ENCODE data around the gene DPEP3. TPM values are rescaled to one million over a fixed set of nuclear protein-coding genes. Genes with fewer than 3 reads are reported as not detected.

The DPEP3 gene
- total RNA-seq, 1 experiment from 2014 or later, result not detected

GRCh38 chr16:67936124-67936879, 44.0 kb downstream of the DPEP3 start, which contains the start of gene PSMB10:
Gene PSMB10, minus strand, starts transcription at chr16:67936850. Its CDS starts 101 bp downstream, at chr16:67936749.
- peaks cover 14% of the 10 kb centered on the region; the same call in 1 of the 2 replicates for H3K4me1 ChIP-seq (ENCODE audit: insufficient read depth, low read length)
- ChIA-PET CTCF (interaction anchor here (0.5 to 0.7 kb wide), 3 partner anchors 10 to 119 kb away, joined by 3 to 9 read pairs (median 5); no protein-coding TSS in a partner anchor), POLR2A (ENCODE audit: unreplicated experiment) (no interaction called here)
- no peaks in the 10 kb centered on the region for H3F3A ChIP-seq (ENCODE audit: low read length, unreplicated experiment)
- H3K27me3 ChIP-seq (ENCODE audit: low read length), result no peaks in the 10 kb centered on the region
- peak within 1 kb of the TSS; percentile 84 for H3K4me2 ChIP-seq (ENCODE audit: low read length)
- no peaks in the 10 kb centered on the region for H4K20me1 ChIP-seq (ENCODE audit: low read length)
- TF ChIP-seq CTCF (conservative IDR thresholded peaks at IDR 0.05; ENCODE audit: low read depth, low read length), result no peak
- no peak for TF ChIP-seq EZH2phosphoT487 (IDR thresholded peaks at IDR 0.05; ENCODE audit: borderline replicate concordance, low read length)
- TF ChIP-seq EZH2 (IDR thresholded peaks at IDR 0.05; ENCODE audit: low read length, unreplicated experiment), result no peak
- peak within 1 kb of the TSS; percentile 92 for H2AFZ ChIP-seq (ENCODE audit: low read length)
- DNase-seq (no peak), ATAC-seq (peak; percentile 2)
- H3K9me2 ChIP-seq (replicated peaks; ENCODE audit: low read length), result no peaks in the 10 kb centered on the region
- peak within 1 kb of the TSS; percentile 85 for H3K9ac ChIP-seq (ENCODE audit: low read length)
- H3K79me2 ChIP-seq (ENCODE audit: low read length), result peaks cover 31% of the 10 kb centered on the region
- TSS peak; percentile 79 for BruUV-seq (replicated peaks)
- intact Hi-C loops (cut with micrococcal nuclease), result no loop called here
- H3K4me3 ChIP-seq (ENCODE audit: low read length), result peak within 1 kb of the TSS; percentile 88
- H3K27ac ChIP-seq (ENCODE audit: low read length), result peak within 1 kb of the TSS; percentile 41
- H3K36me3 ChIP-seq (ENCODE audit: low read depth, low read length), result no peaks in the 10 kb centered on the region
- no peaks in the 10 kb centered on the region for H3K9me3 ChIP-seq (ENCODE audit: low read length)

- H3K36me3 ChIP-seq (ENCODE audit: low read depth, low read length), result no peaks in the 10 kb centered on the region
- DNase-seq, result peak; percentile 96
- POLR2A ChIA-PET (ENCODE audit: unreplicated experiment), result no interaction called here
- peak overlapping the region; percentile 85 for H3K9ac ChIP-seq (ENCODE audit: low read length)
- TF ChIP-seq CTCF (conservative IDR thresholded peaks at IDR 0.05; ENCODE audit: low read depth, low read length), result no peak
- TF ChIP-seq EZH2phosphoT487 (IDR thresholded peaks at IDR 0.05; ENCODE audit: borderline replicate concordance, low read length), result no peak
- TF ChIP-seq EZH2 (IDR thresholded peaks at IDR 0.05; ENCODE audit: low read length, unreplicated experiment), result no peak
- H3K9me3 ChIP-seq (ENCODE audit: low read length), result no peaks in the 10 kb centered on the region
- CTCF ChIA-PET, result interaction anchor here (0.5 to 1.5 kb wide), 3 partner anchors 70 to 119 kb away, joined by 3 to 9 read pairs (median 3); no protein-coding TSS in a partner anchor
- peak overlapping the region; percentile 92 for H2AFZ ChIP-seq (ENCODE audit: low read length)
- intact Hi-C loops (cut with micrococcal nuclease), result no loop called here
- no peaks in the 10 kb centered on the region for H3F3A ChIP-seq (ENCODE audit: low read length, unreplicated experiment)
- no peaks in the 10 kb centered on the region for H4K20me1 ChIP-seq (ENCODE audit: low read length)
- no peaks in the 10 kb centered on the region for H3K27me3 ChIP-seq (ENCODE audit: low read length)
- no TSS peak for BruUV-seq (replicated peaks)
- peak overlapping the region; percentile 84 for H3K4me2 ChIP-seq (ENCODE audit: low read length)
- peaks cover 14% of the 10 kb centered on the region; the same call in 1 of the 2 replicates for H3K4me1 ChIP-seq (ENCODE audit: insufficient read depth, low read length)
- peaks cover 31% of the 10 kb centered on the region for H3K79me2 ChIP-seq (ENCODE audit: low read length)
- H3K4me3 ChIP-seq (ENCODE audit: low read length), result peak overlapping the region; percentile 88
- peak; percentile 88 for ATAC-seq
- H3K27ac ChIP-seq (ENCODE audit: low read length), result peak overlapping the region; percentile 41; the same call in 1 of the 2 replicates
- no peaks in the 10 kb centered on the region for H3K9me2 ChIP-seq (replicated peaks; ENCODE audit: low read length)
Measured at GRCh38 chr16:67935402-67936123, 44.7 kb downstream of the DPEP3 start.
